Erythroblast (primary cell): ENCODE measurements around the gene TSC22D4.

Experiments used
- GATA1 ChIP-seq: IDR thresholded peaks from 2 replicates; pipeline ENCODE4 v1.6.1; 2011; ENCODE audit warnings: low read depth, mild to moderate bottlenecking, control low read depth, low read length, moderate library complexity
- POLR2A ChIP-seq: IDR thresholded peaks from 2 replicates; pipeline ENCODE4 v1.6.1; 2011; ENCODE audit warnings: mild to moderate bottlenecking, low read length

DNA sequence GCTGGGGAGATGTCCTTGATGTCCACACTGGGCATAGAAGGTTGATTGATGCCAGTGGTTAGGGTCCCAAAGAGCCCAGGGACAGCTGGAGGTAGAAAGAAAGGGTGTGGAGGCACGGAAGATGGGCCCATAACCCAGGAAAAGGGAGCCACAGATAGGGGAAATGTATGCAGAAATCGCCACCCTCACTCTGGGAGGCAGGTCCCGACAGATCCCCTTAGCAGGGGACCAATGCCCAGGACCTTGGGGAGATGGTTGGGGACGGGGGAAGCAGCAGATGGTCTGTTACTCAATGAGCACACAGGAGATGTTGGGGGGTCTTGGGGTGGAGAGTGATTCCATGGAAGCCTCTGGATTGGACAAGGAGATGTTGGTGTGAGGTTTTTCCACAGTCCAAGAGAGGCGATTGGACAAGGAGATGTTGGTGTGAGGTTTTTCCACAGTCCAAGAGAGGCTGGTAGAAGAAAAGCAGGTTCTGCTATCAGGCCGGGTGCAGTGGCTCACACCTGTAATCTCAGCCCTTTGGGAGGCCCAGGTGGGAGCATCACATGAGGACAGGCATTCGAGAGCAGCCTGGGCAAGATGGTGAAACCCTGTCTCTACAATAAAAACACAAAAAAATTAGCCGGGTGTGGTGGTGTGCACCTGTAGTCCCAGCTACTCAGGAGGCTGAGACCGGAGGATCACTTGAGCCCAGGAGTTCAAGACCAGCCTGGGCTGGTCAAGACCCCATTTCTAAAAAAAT is 35.7 kb downstream of the TSC22D4 start:
- TF ChIP-seq POLR2A = no peak
- no peak for TF ChIP-seq GATA1
